Epithelial cell of proximal tubule (primary cell): ENCODE data around the gene EEF1AKMT4. TPM values are rescaled to one million over a fixed set of nuclear protein-coding genes. Genes with fewer than 3 reads are reported as not detected.

Source experiments
- DNase-seq: peaks from one replicate; pipeline ENCODE4 v3.0.0-alpha.2; 2011; ENCODE audit warnings: low read depth
- H3K4me3 ChIP-seq: 2 replicates; pipeline ENCODE4 v1.5.1; 2011; ENCODE audit warnings: low read depth, mild to moderate bottlenecking, low read length
- total RNA-seq: library from RNA; depleted of rRNA; stranded (reverse); fragments of >200 nt; gene quantifications from 2 replicates; pipeline ENCODE4 v1.2.3, GENCODE V29; 2015
- TF ChIP-seq, protein P1 (sequence below): conservative IDR thresholded peaks from 2 replicates; pipeline ENCODE4 v1.5.1; 2012; ENCODE audit warnings: low read depth, mild to moderate bottlenecking, low read length

EEF1AKMT4 gene
- total RNA-seq, 1 donor from 2014 or later, result 6.2 TPM

DNA sequence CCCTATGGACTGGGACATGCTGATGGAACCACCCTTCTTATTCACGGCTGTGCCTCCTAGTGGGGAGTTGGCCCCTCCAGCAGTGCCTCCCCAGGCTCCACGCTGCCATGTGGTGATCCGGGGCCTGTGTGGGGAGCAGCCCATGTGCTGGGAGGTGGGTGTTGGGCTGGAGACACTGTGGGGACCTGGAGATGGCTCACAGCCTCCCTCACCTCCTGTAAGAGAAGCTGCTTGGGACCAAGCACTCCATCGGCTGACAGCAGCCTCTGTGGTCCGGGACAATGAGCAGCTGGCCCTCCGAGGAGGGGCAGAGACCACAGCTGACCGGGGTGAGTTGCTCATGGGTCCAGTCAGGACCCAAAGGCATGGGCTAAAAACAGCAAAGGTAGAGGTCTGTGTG, 9.8 kb upstream of the EEF1AKMT4 start:
- H3K4me3 ChIP-seq, result no peak overlapping the region
- TF ChIP-seq, protein P1, sequence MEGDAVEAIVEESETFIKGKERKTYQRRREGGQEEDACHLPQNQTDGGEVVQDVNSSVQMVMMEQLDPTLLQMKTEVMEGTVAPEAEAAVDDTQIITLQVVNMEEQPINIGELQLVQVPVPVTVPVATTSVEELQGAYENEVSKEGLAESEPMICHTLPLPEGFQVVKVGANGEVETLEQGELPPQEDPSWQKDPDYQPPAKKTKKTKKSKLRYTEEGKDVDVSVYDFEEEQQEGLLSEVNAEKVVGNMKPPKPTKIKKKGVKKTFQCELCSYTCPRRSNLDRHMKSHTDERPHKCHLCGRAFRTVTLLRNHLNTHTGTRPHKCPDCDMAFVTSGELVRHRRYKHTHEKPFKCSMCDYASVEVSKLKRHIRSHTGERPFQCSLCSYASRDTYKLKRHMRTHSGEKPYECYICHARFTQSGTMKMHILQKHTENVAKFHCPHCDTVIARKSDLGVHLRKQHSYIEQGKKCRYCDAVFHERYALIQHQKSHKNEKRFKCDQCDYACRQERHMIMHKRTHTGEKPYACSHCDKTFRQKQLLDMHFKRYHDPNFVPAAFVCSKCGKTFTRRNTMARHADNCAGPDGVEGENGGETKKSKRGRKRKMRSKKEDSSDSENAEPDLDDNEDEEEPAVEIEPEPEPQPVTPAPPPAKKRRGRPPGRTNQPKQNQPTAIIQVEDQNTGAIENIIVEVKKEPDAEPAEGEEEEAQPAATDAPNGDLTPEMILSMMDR, result no peak
- no peak for DNase-seq

DNA sequence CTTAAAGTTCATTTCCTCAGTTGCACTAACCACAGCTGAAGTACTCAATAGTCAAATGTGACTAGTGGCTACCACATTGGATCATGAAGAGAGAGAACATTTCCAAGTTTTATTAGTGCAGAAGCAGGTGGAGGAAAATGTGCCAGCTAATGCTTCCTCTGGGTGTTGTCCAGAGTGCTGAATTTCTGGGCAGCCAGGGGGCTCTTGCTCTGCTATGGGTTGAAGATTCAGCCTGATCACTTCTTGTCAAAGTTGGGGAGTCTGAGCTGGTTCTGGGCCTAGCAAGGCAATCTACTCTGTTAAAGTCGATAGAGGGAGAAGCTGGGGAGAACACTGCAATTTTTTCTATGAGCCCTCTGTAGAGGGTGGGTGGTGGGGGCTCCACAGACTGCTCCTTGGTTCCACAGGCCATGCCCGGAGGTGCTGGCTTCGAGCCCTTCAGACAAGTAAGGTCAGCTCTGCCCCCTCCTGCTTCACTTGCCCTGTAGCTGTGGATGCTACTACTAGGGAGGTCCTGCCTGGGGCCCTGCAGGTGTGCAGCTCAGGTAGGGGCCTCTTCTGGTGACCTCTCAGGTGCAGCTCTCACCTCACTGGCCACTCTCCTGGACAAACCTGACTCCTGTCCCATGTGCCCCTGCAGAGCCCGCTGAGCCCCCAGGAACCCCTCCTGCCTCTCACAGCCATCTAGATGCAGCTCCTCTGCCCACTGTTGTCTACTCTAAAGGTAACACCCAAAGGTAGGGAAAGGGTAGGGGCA, 8.9 kb upstream of the EEF1AKMT4 start:
- no peak overlapping the region for H3K4me3 ChIP-seq
- DNase-seq, result no peak
- TF ChIP-seq, protein P1, result peak; percentile 5

DNA sequence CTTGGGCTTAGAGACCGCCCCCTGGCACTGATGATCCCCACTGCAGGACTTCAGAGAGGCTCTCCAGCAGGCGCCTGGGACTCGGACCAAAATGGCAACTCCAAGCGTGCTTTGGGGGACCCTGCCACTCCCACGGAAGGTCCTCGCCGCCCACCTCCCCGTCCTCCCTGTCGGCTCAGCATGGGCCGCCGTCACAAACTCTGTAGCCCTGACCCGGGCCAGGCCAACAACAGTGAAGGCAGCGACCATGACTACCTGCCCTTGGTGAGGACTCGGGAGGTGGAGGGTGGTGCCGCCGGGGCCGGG, 8.4 kb upstream of the EEF1AKMT4 start:
- no peak overlapping the region for H3K4me3 ChIP-seq
- TF ChIP-seq, protein P1, result no peak
- DNase-seq, result no peak

DNA sequence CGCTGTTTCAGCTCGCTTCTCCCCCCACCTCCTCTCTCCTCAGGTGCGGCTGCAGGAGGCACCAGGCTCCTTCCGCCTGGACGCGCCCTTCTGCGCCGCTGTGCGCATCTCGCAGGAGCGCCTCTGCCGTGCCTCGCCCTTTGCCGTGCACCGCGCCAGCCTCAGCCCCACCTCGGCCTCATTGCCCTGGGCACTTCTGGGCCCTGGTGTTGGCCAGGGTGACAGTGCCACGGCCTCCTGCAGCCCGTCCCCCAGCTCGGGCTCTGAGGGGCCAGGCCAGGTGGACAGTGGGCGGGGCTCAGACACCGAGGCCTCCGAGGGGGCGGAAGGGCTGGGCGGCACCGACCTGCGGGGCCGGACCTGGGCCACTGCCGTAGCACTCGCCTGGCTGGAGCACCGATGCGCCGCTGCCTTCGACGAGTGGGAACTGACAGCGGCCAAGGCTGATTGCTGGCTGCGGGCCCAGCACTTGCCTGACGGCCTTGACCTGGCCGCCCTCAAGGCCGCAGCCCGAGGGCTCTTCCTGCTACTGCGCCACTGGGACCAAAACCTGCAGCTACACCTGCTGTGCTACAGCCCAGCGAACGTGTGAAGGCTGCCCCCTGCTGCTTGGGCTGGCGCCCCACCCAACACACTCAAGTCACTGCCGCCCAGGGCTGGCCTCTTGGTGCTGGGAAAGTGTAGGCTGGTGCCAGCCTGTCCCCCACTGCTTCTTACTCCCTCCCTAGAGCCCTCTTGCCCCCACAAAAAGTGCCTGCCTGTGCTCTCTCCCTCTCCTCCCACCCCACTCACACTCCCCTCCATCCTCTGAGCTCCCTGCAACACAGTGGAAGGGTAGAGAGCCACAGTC, 7.8 kb upstream of the EEF1AKMT4 start:
- TF ChIP-seq, protein P1, result peak; percentile 64
- no peak for DNase-seq
- no peak overlapping the region for H3K4me3 ChIP-seq

DNA sequence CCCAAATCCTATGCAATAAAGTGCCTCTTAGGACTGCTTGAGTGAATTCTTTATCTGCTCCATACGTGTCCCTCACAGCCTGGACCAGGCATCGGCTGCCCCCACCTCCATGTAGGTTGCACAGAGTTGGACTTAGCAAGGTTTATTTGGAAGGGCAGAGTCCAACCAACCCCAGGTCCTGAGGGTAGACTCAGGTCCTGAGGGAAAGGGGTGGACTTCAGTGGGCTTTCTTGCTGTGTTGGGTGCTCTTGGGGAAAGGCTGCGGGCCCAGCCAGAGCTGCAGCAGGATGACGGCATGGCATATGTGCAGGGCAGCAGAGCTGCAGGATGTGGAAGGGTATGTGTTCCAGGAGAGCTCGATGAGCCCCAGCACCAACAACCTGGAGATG, 7.2 kb upstream of the EEF1AKMT4 start:
- TF ChIP-seq, protein P1, result no peak
- no peak for DNase-seq
- H3K4me3 ChIP-seq, result no peak overlapping the region

DNA sequence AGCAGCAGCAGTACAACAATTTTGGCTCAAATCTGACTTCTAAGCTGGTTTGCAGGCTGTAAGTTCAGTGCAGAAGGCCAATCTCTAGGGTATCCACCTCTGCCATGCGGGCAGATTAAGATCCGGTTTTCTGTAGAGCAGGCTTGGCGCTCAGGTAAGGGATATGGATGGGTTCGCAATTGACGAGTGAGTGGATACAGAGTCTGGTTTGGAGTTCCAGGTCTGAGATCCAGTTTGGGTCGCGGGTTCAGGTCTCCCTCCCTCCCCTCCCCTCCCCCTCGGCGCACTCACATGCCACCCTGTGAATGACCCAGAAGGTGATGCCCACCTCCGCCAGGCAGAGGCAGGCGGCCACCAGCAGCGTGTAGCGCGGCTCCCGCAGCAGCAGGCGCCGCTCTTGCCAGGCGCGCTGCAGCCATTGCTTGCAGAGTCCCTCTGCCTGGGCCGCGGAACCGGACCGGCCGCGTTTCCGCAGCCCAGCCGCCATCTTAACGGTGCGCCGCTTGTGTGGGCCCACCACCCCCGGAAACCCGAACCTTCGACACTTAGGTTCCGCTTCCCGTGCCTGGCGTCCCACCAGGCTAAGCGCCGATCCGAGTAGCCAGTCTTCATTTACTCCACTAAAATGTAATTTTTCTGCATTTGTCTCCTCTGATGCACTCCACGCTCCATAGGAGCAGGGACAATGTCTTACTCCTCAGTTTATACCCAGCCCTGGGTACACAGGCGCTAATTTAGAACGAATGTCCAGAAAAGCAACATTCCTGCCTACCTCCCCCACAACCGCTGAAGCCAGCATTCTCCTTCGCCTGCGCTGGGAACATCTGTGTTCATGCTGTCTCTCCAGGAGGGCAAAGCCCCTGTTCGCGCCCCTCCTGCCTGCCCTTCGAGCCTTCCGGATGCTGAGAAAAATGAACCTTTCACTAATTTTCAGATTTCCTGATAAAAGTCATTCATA, 739 bp upstream of the EEF1AKMT4 start, which contains the start of gene ALG3:
Gene ALG3 (minus strand): TSS at position 509 of the 958 bp plus-strand sequence. CDS start 22 bp downstream, at position 487.
- DNase-seq, result peak; percentile 35
- peak within 1 kb of the TSS; percentile 88 for H3K4me3 ChIP-seq
- TF ChIP-seq, protein P1, result no peak
